Measurements from ENCODE around the gene IRS4. TPM values are rescaled to one million over a fixed set of nuclear protein-coding genes. Genes with fewer than 3 reads are reported as not detected.

The IRS4 gene
- 1 to 10 TPM in 2 of 4 donors, under 1 TPM in 2; 0.07 to 1.4 (median 1.0) TPM for total RNA-seq

GRCh38 chrX:108736509-108737479 lies at the start of gene IRS4:
Gene IRS4 (minus strand): TSS chrX:108736563.
- no peak for DNase-seq (ENCODE audit: low spot score in 2 of 2)
- TF ChIP-seq CTCF (IDR thresholded peaks at IDR 0.05), result no peak
- no peak for TF ChIP-seq POLR2A (IDR thresholded peaks at IDR 0.05)
- WGBS, 2 donors, result 2 to 32% methylated on average over 29 to 62 of the region's 62 CpGs
- H3K4me3 ChIP-seq (ENCODE audit: low read depth, poor library complexity, severe bottlenecking), result no peak within 1 kb of the TSS
- intact Hi-C loops (cut with DNase I; ENCODE audit: low total_unique reads), result no loop called here

GRCh38 chrX:108772549-108772948 lies 36.2 kb upstream of the IRS4 start:
- TF ChIP-seq CTCF (IDR thresholded peaks at IDR 0.05), result no peak
- no peak for TF ChIP-seq POLR2A (IDR thresholded peaks at IDR 0.05)
- intact Hi-C loops (cut with DNase I; ENCODE audit: low total_unique reads), result no loop called here
- no peak for DNase-seq (ENCODE audit: low spot score in 2 of 2)
- H3K4me3 ChIP-seq (ENCODE audit: low read depth, poor library complexity, severe bottlenecking), result no peak overlapping the region

GRCh38 chrX:108763559-108763958 lies 27.2 kb upstream of the IRS4 start:
- TF ChIP-seq CTCF (IDR thresholded peaks at IDR 0.05), result no peak
- no peak for TF ChIP-seq POLR2A (IDR thresholded peaks at IDR 0.05)
- intact Hi-C loops (cut with DNase I; ENCODE audit: low total_unique reads), result no loop called here
- no peak for DNase-seq (ENCODE audit: low spot score in 2 of 2)
- WGBS, 2 donors, result 20 to 40% methylated on average over 1 of the region's 1 CpG
- no peak overlapping the region for H3K4me3 ChIP-seq (ENCODE audit: low read depth, poor library complexity, severe bottlenecking)

GRCh38 chrX:108740299-108740774 lies 4.0 kb upstream of the IRS4 start:
- H3K4me3 ChIP-seq (ENCODE audit: low read depth, poor library complexity, severe bottlenecking), result no peak overlapping the region
- TF ChIP-seq CTCF (IDR thresholded peaks at IDR 0.05) (no peak), POLR2A (IDR thresholded peaks at IDR 0.05) (no peak)
- 31 to 73% methylated on average over 1 of the region's 1 CpG for WGBS, 2 donors
- intact Hi-C loops (cut with DNase I; ENCODE audit: low total_unique reads), result no loop called here
- no peak for DNase-seq (ENCODE audit: low spot score in 2 of 2)

GRCh38 chrX:108737754-108738153 lies 1.4 kb upstream of the IRS4 start:
- intact Hi-C loops (cut with DNase I; ENCODE audit: low total_unique reads), result no loop called here
- no peak for TF ChIP-seq CTCF (IDR thresholded peaks at IDR 0.05)
- TF ChIP-seq POLR2A (IDR thresholded peaks at IDR 0.05), result no peak
- DNase-seq (ENCODE audit: low spot score in 2 of 2), result no peak
- no peak overlapping the region for H3K4me3 ChIP-seq (ENCODE audit: low read depth, poor library complexity, severe bottlenecking)
- 39 to 55% methylated on average over 5 of the region's 5 CpGs for WGBS, 2 donors

Measured in lower leg skin (tissue), 4 donors.